Lung (tissue), 12 donors: Measurements from ENCODE around the gene PERCC1. TPM values are rescaled to one million over a fixed set of nuclear protein-coding genes. Genes with fewer than 3 reads are reported as not detected.
A peak's percentile ranks its signal among the peaks of the same experiment; 100 is the strongest.

Experiments used
- ATAC-seq: fragments of 200-7000 bp; cut with Tn5 transposase; one replicate; pipeline ENCODE4 v1.9.1; 2020; ENCODE audit warnings: moderate number of reproducible peaks; ENCODE audit not compliant: insufficient read depth, low FRiP score
- DNase-seq, 3 donors: peaks; one replicate each; pipeline ENCODE4 v3.0.0-alpha.2; 2013 to 2017
- H3K27ac ChIP-seq, 2 donors: one replicate each; pipeline ENCODE4 v1.5.1; 2013; ENCODE audit warnings: mild to moderate bottlenecking in 2 of 2, moderate library complexity in 2 of 2, control low read depth in 1 of 2, inconsistent platforms in 1 of 2, low read depth in 1 of 2, low read length in 1 of 2
- H3K27me3 ChIP-seq, 3 donors: one replicate each; pipeline ENCODE4 v1.5.1; 2013; ENCODE audit warnings: low read length in 2 of 3; ENCODE audit not compliant: control insufficient read depth in 3 of 3, insufficient read depth in 3 of 3
- H3K36me3 ChIP-seq, 4 donors: one replicate each; pipeline ENCODE4 v1.5.1; 2013; ENCODE audit warnings: low read length in 4 of 4, mild to moderate bottlenecking in 1 of 4, moderate library complexity in 1 of 4; ENCODE audit not compliant: control insufficient read depth in 4 of 4, insufficient read depth in 4 of 4
- H3K4me1 ChIP-seq, 5 donors: one replicate each; pipeline ENCODE4 v1.5.1; 2013; ENCODE audit warnings: low read length in 5 of 5, mild to moderate bottlenecking in 2 of 5, moderate library complexity in 1 of 5; ENCODE audit not compliant: control insufficient read depth in 5 of 5, insufficient read depth in 5 of 5
- H3K4me3 ChIP-seq: one replicate; pipeline ENCODE4 v1.5.1; 2013; ENCODE audit warnings: mild to moderate bottlenecking, control low read depth, moderate library complexity
- H3K9ac ChIP-seq, 2 donors: one replicate each; pipeline ENCODE4 v1.5.1; 2013; ENCODE audit warnings: low read length in 2 of 2, control low read depth in 1 of 2; ENCODE audit not compliant: insufficient read depth in 1 of 2
- H3K9me3 ChIP-seq, 4 donors: one replicate each; pipeline ENCODE4 v1.5.1; 2013; ENCODE audit warnings: low read length in 3 of 4, mild to moderate bottlenecking in 1 of 4, moderate library complexity in 1 of 4; ENCODE audit not compliant: control insufficient read depth in 4 of 4, insufficient read depth in 3 of 4
- WGBS, 2 donors: extraction: QIAGEN DNeasy Blood & Tissue Kit; methylation state at CpG; one replicate each; pipeline ENCODE4 v1.1.7; 2013; 5-methylcytosine and 5-hydroxymethylcytosine counted together
- polyA plus RNA-seq, 2 donors: library from polyadenylated mRNA; stranded (reverse); fragments of 200-250 nt; gene quantifications; one replicate each; pipeline ENCODE4 v1.2.1, GENCODE V29; 2013
- total RNA-seq, 2 donors: library from RNA; depleted of rRNA in 1 of 2; stranded (reverse); fragments of >200 nt in 1 of 2; gene quantifications; one replicate each; pipeline ENCODE4 v1.2.1, GENCODE V29; 2014 to 2021
- TF ChIP-seq, protein P1 (sequence below): IDR thresholded peaks from 2 replicates; pipeline ENCODE4 v1.5.1; 2012; ENCODE audit warnings: mild to moderate bottlenecking; ENCODE audit errors: control extremely low read depth, extremely low read depth
- donor health status: control.
- donor health status: control.
- donor health status: Bipolar disorder and iron deficiency.
- donor health status: healthy.
- donor health status: DM: yes; HTN: yes; CAD: no.

PERCC1 gene
- total and polyA plus RNA-seq, 4 donors = 0.12 to 0.57 (median 0.46) TPM; not detected in 1

DNA sequence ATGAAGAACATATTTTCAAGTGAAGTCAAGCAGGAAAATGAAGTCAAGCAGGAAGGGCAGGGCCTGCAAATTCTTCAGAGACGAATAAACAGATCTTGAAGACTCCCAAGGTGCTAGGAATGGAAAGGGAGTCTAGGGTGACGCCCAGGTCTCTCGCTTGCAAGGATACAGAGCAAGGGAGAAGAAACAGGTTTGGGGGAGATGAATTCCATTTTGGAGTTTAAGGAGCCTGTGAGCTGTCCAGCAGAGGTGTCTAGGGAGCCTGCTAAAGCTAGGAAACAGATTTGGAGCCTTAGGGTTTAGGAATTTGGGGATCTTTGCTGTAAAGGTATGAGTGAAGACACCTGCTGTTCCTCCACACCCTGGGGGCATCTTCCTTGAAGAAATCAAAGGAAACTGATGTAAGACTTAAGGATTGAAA, 14.3 kb upstream of the PERCC1 start:
- TF ChIP-seq, protein P1, sequence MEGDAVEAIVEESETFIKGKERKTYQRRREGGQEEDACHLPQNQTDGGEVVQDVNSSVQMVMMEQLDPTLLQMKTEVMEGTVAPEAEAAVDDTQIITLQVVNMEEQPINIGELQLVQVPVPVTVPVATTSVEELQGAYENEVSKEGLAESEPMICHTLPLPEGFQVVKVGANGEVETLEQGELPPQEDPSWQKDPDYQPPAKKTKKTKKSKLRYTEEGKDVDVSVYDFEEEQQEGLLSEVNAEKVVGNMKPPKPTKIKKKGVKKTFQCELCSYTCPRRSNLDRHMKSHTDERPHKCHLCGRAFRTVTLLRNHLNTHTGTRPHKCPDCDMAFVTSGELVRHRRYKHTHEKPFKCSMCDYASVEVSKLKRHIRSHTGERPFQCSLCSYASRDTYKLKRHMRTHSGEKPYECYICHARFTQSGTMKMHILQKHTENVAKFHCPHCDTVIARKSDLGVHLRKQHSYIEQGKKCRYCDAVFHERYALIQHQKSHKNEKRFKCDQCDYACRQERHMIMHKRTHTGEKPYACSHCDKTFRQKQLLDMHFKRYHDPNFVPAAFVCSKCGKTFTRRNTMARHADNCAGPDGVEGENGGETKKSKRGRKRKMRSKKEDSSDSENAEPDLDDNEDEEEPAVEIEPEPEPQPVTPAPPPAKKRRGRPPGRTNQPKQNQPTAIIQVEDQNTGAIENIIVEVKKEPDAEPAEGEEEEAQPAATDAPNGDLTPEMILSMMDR = no peak
- Histone ChIP-seq H3K4me1 (peaks cover 0 to 23% (median 7%) of the 10 kb centered on the region in 5 donors), H3K27me3 (no peaks in the 10 kb centered on the region), H3K9ac (no peak overlapping the region), H3K36me3 (peaks cover 0 to 6% (median 0%) of the 10 kb centered on the region in 4 donors), H3K9me3 (no peaks in the 10 kb centered on the region), H3K27ac (peak overlapping the region in 1 of 2 donors; percentile 48), H3K4me3 (no peak overlapping the region)
- DNase-seq (no peak), ATAC-seq (no peak)
- 62 to 92% methylated on average over 3 of the region's 3 CpGs for WGBS, 2 donors

DNA sequence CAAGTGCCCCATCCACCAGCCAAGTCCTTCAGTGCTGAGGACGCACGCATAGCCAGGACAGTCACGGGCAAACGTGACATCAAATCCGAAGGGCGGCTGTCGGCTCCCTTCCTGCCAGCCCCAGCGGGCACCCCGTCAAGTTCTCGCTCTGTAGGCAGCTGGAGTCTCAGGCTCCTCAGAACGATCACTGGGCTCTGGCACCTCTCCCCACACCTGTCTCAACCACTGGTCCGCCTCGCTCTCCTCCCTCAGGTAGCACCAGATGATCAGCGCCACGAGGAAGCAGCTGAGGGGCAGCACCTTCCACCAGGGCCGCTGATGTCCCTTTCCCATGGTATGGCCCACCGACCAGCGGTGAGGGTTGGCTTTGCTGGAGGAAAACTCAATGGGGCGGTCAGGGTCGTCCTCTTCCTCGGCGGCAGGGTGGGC, 10.8 kb upstream of the PERCC1 start:
- 2 to 5% methylated on average over 19 to 22 of the region's 22 CpGs for whole genome bisulfite sequencing, 2 donors
- no peak for ATAC-seq
- Histone ChIP-seq H3K36me3 (no peaks in the 10 kb centered on the region), H3K4me1 (peaks cover 0 to 13% (median 3%) of the 10 kb centered on the region in 5 donors), H3K4me3 (peak overlapping the region; percentile 95), H3K9me3 (no peaks in the 10 kb centered on the region), H3K27ac (peak overlapping the region; percentile 75 to 92), H3K9ac (peak overlapping the region; percentile 17 to 18), H3K27me3 (no peaks in the 10 kb centered on the region)
- TF ChIP-seq, protein P1 = no peak
- DNase-seq = no peak

DNA sequence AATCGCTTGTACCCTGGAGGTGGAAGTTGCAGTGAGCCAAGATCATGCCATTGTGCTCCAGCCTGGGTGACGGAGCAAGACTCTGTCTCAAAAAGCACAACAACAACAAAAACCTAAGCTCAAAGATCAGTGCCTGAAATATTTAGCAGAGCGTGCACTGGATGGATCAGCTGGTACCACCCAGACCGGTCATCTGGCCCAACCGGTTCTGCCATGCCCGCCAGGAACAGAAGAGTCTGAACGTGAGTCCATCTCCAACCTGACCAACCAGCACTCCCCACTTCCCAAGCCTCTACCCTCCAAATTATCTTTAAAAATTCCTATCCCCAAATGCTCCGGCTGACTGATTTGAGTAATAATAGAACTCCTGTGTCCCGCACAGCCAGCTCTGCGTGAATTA, 8.8 kb upstream of the PERCC1 start:
- H3K9me3 ChIP-seq = no peaks in the 10 kb centered on the region
- H3K27ac ChIP-seq = no peak overlapping the region
- 83% methylated on average over 10 of the region's 10 CpGs for WGBS, 2 donors
- TF ChIP-seq, protein P1 = no peak
- DNase-seq = no peak
- no peak overlapping the region for H3K4me3 ChIP-seq
- no peak for ATAC-seq
- peaks cover 0 to 13% (median 3%) of the 10 kb centered on the region in 5 donors for H3K4me1 ChIP-seq
- H3K9ac ChIP-seq = no peak overlapping the region
- no peaks in the 10 kb centered on the region for H3K27me3 ChIP-seq
- no peaks in the 10 kb centered on the region for H3K36me3 ChIP-seq

- DNase-seq (no peak), ATAC-seq (no peak)
- Histone ChIP-seq H3K9ac (no peak overlapping the region), H3K9me3 (no peaks in the 10 kb centered on the region), H3K27me3 (no peaks in the 10 kb centered on the region), H3K4me3 (no peak overlapping the region), H3K27ac (no peak overlapping the region), H3K36me3 (no peaks in the 10 kb centered on the region), H3K4me1 (peaks cover 0 to 16% (median 3%) of the 10 kb centered on the region in 5 donors)
- TF ChIP-seq, protein P1 = no peak
- 95 to 97% methylated on average over 12 of the region's 12 CpGs for WGBS, 2 donors
Measured at GRCh38 chr16:1424028-1424427, 6.8 kb upstream of the PERCC1 start.
